ENCODE results near the gene SUPT6H. TPM values are rescaled to one million over a fixed set of nuclear protein-coding genes. Genes with fewer than 3 reads are reported as not detected.
A peak's percentile ranks its signal among the peaks of the same experiment; 100 is the strongest.

SUPT6H gene
- total RNA-seq, 1 experiment from 2014 or later, result 63.3 TPM

- peak; percentile 88 for DNase-seq
- intact Hi-C loops (cut with micrococcal nuclease; ENCODE audit: unreplicated experiment), result loop anchor here (5.0 kb wide), 1 partner anchor 205 kb away; the partner anchor contains the start of gene PHF12
- H3K36me3 ChIP-seq (ENCODE audit: low read depth), result peaks cover 29% of the 10 kb centered on the region
- H3K4me3 ChIP-seq, result peak overlapping the region; percentile 97
- H3K9me2 ChIP-seq (ENCODE audit: insufficient read depth), result no peaks in the 10 kb centered on the region
- H3K4me1 ChIP-seq (replicated peaks; ENCODE audit: insufficient read depth), result peaks cover 51% of the 10 kb centered on the region
- H3K27ac ChIP-seq, result peak overlapping the region; percentile 96
- POLR2A ChIA-PET (ENCODE audit: unreplicated experiment), result interaction anchor here (0.5 to 1.3 kb wide), 5 partner anchors 19 to 534 kb away, joined by 3 to 33 read pairs (median 3); partner anchors contain the start of genes NEK8 and RPL23A
- H3K27me3 ChIP-seq (ENCODE audit: insufficient read depth, low read depth), result no peaks in the 10 kb centered on the region
- peaks cover 47% of the 10 kb centered on the region for H4K20me1 ChIP-seq (ENCODE audit: insufficient read depth)
- H3K9me3 ChIP-seq (ENCODE audit: insufficient read depth, low read depth), result no peaks in the 10 kb centered on the region
- TF ChIP-seq CTCF (conservative IDR thresholded peaks at IDR 0.05) (no peak), EZH2 (IDR thresholded peaks at IDR 0.05; ENCODE audit: low read depth) (no peak)
- CTCF ChIA-PET, result interaction anchor here (1.2 to 2.7 kb wide), 2 partner anchors 18 to 20 kb away, joined by 5 to 47 read pairs; partner anchors contain the start of genes NEK8 and TLCD1
- H3K79me2 ChIP-seq (ENCODE audit: low read depth), result peaks cover 64% of the 10 kb centered on the region
- H3K4me2 ChIP-seq, result peak overlapping the region; percentile 90
- H2AFZ ChIP-seq, result no peak overlapping the region
- H3F3A ChIP-seq (ENCODE audit: insufficient read depth, low read depth), result peaks cover 88% of the 10 kb centered on the region
- BruUV-seq (replicated peaks), result no TSS peak
Observed at GRCh38 chr17:28747051-28747691, 85.2 kb downstream of the SUPT6H start.

GRCh38 chr17:28747801-28748750, 86.1 kb downstream of the SUPT6H start:
- peaks cover 29% of the 10 kb centered on the region for H3K36me3 ChIP-seq (ENCODE audit: low read depth)
- no TSS peak for BruUV-seq (replicated peaks)
- CTCF ChIA-PET, result interaction anchor here (2.7 to 3.7 kb wide), 2 partner anchors 21 kb away, joined by 47 to 60 read pairs; partner anchors contain the start of gene TLCD1
- H3K27me3 ChIP-seq (ENCODE audit: insufficient read depth, low read depth), result no peaks in the 10 kb centered on the region
- H3K9me2 ChIP-seq (ENCODE audit: insufficient read depth), result no peaks in the 10 kb centered on the region
- no peak for DNase-seq
- peak overlapping the region; percentile 96 for H3K27ac ChIP-seq
- peak overlapping the region; percentile 97 for H3K4me3 ChIP-seq
- POLR2A ChIA-PET (ENCODE audit: unreplicated experiment), result interaction anchor here (1.1 to 1.3 kb wide), 2 partner anchors 20 to 23 kb away, joined by 3 to 33 read pairs; partner anchors contain the start of gene NEK8
- H3F3A ChIP-seq (ENCODE audit: insufficient read depth, low read depth), result peaks cover 88% of the 10 kb centered on the region
- intact Hi-C loops (cut with micrococcal nuclease; ENCODE audit: unreplicated experiment), result loop anchor here (5.0 kb wide), 1 partner anchor 204 kb away; the partner anchor contains the start of gene PHF12
- H4K20me1 ChIP-seq (ENCODE audit: insufficient read depth), result peaks cover 56% of the 10 kb centered on the region
- TF ChIP-seq CTCF (conservative IDR thresholded peaks at IDR 0.05) (no peak), EZH2 (IDR thresholded peaks at IDR 0.05; ENCODE audit: low read depth) (no peak)
- peaks cover 64% of the 10 kb centered on the region for H3K79me2 ChIP-seq (ENCODE audit: low read depth)
- no peaks in the 10 kb centered on the region for H3K9me3 ChIP-seq (ENCODE audit: insufficient read depth, low read depth)
- H2AFZ ChIP-seq, result no peak overlapping the region
- H3K4me2 ChIP-seq, result peak overlapping the region; percentile 90
- peaks cover 43% of the 10 kb centered on the region for H3K4me1 ChIP-seq (replicated peaks; ENCODE audit: insufficient read depth)
